Measurements from ENCODE around the gene GPBP1.

GRCh38 chr5:57179262-57180200, 5.7 kb downstream of the GPBP1 start:
- no peak for TF ChIP-seq POLR2A (IDR thresholded peaks at IDR 0.05)
- TF ChIP-seq, protein P1, sequence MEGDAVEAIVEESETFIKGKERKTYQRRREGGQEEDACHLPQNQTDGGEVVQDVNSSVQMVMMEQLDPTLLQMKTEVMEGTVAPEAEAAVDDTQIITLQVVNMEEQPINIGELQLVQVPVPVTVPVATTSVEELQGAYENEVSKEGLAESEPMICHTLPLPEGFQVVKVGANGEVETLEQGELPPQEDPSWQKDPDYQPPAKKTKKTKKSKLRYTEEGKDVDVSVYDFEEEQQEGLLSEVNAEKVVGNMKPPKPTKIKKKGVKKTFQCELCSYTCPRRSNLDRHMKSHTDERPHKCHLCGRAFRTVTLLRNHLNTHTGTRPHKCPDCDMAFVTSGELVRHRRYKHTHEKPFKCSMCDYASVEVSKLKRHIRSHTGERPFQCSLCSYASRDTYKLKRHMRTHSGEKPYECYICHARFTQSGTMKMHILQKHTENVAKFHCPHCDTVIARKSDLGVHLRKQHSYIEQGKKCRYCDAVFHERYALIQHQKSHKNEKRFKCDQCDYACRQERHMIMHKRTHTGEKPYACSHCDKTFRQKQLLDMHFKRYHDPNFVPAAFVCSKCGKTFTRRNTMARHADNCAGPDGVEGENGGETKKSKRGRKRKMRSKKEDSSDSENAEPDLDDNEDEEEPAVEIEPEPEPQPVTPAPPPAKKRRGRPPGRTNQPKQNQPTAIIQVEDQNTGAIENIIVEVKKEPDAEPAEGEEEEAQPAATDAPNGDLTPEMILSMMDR (IDR thresholded peaks at IDR 0.05): no peak
